Measurements from ENCODE around the gene SNX15. TPM values are rescaled to one million over a fixed set of nuclear protein-coding genes. Genes with fewer than 3 reads are reported as not detected.

SNX15 gene
- total RNA-seq, 2 donors from 2014 or later: 19.4 to 21.8 TPM

DNA sequence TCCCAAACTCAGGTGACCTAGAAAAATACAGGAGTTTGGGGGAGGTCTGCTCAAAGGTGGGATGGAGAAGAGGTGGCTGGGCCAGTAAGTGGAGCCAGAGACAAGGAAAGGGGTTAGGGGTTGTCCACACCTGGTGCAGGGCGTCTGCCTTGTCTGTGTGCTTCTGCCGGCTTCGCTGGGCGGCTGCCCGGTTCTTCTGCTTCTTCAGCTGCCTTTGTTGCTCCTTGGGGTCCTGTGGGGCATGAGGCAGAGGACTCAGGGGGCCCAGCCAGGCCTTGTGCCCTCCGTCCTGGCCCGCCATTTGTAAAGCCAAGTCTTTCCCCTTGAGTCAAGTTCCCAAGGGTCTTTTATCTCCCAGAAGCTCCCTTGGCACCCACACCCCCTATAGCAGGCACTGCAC, 32.9 kb upstream of the SNX15 start:
- H3K27ac ChIP-seq: no peak overlapping the region
- no peaks in the 10 kb centered on the region for H3K36me3 ChIP-seq

DNA sequence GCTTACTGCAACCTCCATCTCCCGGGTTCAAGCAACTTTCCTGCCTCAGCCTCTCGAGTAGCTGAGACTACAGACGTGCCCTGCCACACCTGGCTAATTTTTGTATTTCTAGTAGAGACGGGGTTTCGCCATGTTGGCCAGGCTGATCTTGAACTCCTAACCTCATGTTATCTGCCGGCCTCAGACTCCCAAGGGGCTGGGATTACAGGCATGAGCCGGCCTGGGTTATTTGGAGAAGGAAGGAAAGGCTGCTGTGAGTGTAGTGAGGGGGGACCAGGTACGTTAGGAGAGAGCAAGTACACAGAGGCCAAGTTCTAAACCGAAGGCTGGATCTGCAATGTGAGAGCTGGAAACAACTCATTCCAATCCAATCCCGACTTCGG, 30.9 kb upstream of the SNX15 start:
- H3K36me3 ChIP-seq: no peaks in the 10 kb centered on the region
- H3K27me3 ChIP-seq: no peaks in the 10 kb centered on the region
- peaks cover 0 to 10% of the 10 kb centered on the region in 2 donors for H3K4me1 ChIP-seq
- no peak for DNase-seq (ENCODE audit: low spot score)
- peak overlapping the region; percentile 27 to 45 for H3K4me3 ChIP-seq
- TF ChIP-seq, protein P1, sequence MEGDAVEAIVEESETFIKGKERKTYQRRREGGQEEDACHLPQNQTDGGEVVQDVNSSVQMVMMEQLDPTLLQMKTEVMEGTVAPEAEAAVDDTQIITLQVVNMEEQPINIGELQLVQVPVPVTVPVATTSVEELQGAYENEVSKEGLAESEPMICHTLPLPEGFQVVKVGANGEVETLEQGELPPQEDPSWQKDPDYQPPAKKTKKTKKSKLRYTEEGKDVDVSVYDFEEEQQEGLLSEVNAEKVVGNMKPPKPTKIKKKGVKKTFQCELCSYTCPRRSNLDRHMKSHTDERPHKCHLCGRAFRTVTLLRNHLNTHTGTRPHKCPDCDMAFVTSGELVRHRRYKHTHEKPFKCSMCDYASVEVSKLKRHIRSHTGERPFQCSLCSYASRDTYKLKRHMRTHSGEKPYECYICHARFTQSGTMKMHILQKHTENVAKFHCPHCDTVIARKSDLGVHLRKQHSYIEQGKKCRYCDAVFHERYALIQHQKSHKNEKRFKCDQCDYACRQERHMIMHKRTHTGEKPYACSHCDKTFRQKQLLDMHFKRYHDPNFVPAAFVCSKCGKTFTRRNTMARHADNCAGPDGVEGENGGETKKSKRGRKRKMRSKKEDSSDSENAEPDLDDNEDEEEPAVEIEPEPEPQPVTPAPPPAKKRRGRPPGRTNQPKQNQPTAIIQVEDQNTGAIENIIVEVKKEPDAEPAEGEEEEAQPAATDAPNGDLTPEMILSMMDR (IDR thresholded peaks at IDR 0.05): no peak
- no peaks in the 10 kb centered on the region for H3K9me3 ChIP-seq
- peak overlapping the region; percentile 48 to 54 for H3K27ac ChIP-seq

More for the DNA sequence above, 32.9 kb upstream of the SNX15 start:
- Histone ChIP-seq H3K27me3 (no peaks in the 10 kb centered on the region), H3K4me3 (no peak overlapping the region), H3K4me1 (peaks cover 0 to 26% of the 10 kb centered on the region in 2 donors), H3K9me3 (no peaks in the 10 kb centered on the region)
- TF ChIP-seq, protein P1 (IDR thresholded peaks at IDR 0.05): no peak
- DNase-seq (ENCODE audit: low spot score): no peak

DNA sequence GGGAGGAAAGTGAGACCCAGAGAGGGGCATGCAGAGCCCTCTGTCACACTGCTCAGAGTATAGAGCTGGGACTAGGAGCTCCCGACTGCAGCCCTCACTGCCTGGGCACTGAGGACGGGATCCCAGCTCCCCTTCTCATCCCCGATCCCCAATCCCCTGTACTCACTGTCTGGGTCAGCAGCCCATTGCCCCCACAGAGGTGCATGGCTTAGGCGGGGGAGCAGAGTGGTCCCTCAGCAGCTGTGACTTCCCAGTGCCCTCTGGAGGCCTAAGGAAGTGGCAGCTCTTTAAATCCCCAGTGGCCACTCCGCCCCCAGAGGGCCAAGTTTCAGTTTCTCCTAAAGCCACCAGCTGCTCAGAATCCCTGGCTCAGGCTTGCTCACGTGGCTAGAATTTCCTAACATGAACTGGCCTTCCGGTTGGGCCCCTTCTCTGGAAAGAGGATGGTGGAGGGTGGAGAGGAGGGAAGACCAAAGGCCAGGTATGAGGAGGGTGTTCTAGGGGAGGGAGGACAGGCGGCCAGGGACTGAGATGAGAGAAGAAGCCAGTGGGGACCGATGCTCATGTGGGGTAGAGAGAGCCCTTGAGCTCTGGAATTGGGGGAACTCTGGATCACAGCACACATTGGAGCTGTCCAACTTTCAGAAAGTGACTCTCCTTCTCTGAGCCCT, 30.4 kb upstream of the SNX15 start, which contains the start of gene BATF2:
Gene BATF2 (minus strand): TSS at position 262 of the 671 bp plus-strand sequence. CDS start 57 bp downstream, at position 205.
- Histone ChIP-seq H3K4me1 (peaks cover 0 to 10% of the 10 kb centered on the region in 2 donors), H3K27me3 (no peaks in the 10 kb centered on the region), H3K27ac (peak within 1 kb of the TSS; percentile 48 to 54), H3K36me3 (no peaks in the 10 kb centered on the region), H3K9me3 (no peaks in the 10 kb centered on the region), H3K4me3 (peak within 1 kb of the TSS; percentile 27 to 45)
- DNase-seq (ENCODE audit: low spot score): peak; percentile 79
- TF ChIP-seq, protein P1 (IDR thresholded peaks at IDR 0.05): peak in 1 of 2 donors; percentile 40

DNA sequence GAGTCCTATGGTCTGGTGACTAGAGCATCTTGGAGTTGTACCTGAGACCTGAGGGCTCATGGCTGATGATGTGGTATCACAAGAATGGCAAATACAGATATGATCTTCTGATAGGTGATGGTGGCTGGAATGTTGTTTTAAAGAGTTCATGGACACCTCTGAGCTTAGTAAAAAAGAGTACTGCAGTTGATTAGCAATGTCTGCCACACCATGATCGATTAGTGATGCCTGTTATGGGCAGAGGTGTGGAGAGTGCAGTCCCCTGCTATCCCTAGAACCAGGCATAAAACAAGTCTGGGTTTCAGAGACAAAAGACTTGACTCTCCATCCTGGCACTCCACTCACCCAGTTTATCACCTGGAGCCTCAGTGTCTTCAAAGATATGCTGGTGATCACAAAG, 29.1 kb upstream of the SNX15 start:
- Histone ChIP-seq H3K27ac (no peak overlapping the region), H3K4me3 (no peak overlapping the region), H3K4me1 (peaks cover 0 to 10% of the 10 kb centered on the region in 2 donors), H3K36me3 (no peaks in the 10 kb centered on the region), H3K9me3 (no peaks in the 10 kb centered on the region), H3K27me3 (no peaks in the 10 kb centered on the region)
- DNase-seq (ENCODE audit: low spot score): no peak
- TF ChIP-seq, protein P1 (IDR thresholded peaks at IDR 0.05): no peak

DNA sequence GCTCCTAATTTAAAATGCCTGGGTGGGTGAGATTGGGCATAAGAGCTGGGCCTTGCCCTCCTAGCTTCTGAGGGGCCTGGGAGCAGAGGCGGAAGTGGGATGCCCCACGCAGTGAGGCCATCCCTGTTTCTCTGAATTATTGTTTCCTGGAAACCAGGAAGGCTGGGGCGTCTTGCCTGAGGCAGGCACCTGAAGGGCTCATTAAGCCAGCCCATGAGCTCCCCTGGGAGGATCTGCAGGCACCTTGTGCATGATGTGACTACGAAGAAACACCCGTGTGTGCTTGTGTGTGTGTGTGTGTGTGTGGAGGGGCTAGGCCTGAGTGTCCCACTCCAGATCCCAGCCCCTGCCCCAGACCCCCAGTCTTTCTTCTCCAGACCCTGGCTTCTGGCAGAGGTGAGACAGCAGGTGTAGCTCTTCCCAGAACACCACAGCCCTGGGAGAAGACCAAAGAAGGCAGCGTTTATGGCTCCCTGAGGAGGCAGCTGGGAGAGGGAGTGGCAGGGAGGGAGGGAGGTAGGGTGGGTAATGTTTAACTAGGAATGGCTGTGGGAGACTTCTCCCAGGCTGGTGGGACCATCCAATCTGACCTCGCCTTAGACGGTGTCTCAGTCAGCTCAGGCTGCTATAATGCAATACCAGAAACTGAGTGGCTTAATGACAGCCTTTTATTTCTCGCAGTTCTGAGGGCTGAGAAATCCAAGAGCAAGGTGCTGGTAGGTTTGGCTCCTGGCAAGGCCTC, 28.4 kb upstream of the SNX15 start:
- no peaks in the 10 kb centered on the region for H3K9me3 ChIP-seq
- H3K27me3 ChIP-seq: no peaks in the 10 kb centered on the region
- H3K4me1 ChIP-seq: peaks cover 0 to 10% of the 10 kb centered on the region in 2 donors
- no peak overlapping the region for H3K27ac ChIP-seq
- no peak for DNase-seq (ENCODE audit: low spot score)
- H3K36me3 ChIP-seq: no peaks in the 10 kb centered on the region
- TF ChIP-seq, protein P1 (IDR thresholded peaks at IDR 0.05): no peak
- no peak overlapping the region for H3K4me3 ChIP-seq

All from right atrium auricular region (tissue), 2 donors.